H54 (cell line): ENCODE measurements around the gene GRID1.

Source experiments
- DNase-seq: peaks from one replicate; pipeline ENCODE4 v3.0.0; 2011; ENCODE audit warnings: low spot score, mixed read lengths; ENCODE audit not compliant: insufficient read length
- FAIRE-seq: peaks from 3 replicates; lab custom pipeline; 2011; peaks lifted over from hg19 to GRCh38; lab: Jason Lieb, UNC
- POLR2A ChIP-seq: IDR thresholded peaks from 2 replicates; pipeline ENCODE4 v1.6.1; 2011; ENCODE audit warnings: low read depth, mild to moderate bottlenecking, low read length

Gene GRID1

DNA sequence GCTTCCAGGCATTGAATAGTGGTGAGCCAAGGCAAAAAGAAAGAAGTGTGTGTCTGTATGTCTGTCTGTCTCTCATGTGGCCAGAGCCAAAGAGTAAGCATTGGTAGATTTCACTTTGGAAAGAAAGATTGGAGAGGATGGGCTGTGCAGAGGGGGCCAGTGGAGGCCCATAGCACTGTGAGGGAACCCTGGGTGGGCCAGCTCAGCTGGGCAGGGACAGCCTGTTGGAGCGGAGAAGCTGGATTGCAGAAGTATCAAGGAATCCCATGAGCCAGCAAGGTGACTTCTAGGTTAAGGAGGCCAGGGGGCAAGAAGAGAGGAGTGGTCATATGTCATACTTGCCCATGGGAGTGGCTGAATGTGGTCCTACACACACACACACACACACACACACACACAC lies 1.5 kb upstream of the GRID1 start:
- DNase-seq (no peak), FAIRE-seq (no peak)
- no peak for TF ChIP-seq POLR2A

DNA sequence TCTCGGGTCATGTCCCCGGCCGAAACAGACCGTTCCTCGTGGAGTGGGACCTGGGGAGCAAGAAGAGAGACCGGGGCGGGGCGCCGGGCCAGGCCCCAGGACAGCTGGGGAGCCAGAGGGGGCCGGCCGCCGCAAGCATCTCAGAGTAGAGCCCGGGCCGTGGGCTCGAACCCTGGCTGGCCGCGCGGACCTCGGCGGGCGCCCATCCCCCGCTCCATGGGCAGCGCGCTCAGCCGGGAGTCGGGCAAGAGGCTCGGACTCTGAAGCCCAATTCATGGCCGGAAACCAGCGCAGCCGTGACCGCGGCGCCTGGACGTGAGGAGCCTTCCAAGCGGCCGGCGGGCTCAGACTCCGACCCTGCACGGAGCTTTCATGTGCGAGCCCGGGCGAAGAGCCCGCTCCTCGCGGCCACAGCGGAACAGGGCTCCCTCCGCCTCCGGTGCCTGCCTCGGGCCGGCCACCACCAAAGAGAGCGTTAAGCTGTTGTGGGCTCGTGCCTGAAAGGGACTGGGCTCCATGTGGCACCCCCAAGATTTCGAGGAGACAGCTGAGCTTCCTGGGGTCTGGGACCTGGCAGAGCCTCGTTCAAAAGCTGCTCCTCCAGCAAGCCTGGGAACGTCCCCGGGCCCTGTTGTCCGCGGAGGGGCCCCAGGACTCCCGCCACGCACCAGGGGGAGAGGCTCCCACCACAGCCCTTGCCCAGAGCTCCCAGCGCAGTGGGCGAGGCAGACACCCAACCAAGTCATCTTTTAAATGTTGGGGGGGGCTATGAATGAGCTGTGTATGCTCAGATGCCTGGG lies 757 bp upstream of the GRID1 start:
- no peak for FAIRE-seq
- DNase-seq, result no peak
- TF ChIP-seq POLR2A, result no peak

DNA sequence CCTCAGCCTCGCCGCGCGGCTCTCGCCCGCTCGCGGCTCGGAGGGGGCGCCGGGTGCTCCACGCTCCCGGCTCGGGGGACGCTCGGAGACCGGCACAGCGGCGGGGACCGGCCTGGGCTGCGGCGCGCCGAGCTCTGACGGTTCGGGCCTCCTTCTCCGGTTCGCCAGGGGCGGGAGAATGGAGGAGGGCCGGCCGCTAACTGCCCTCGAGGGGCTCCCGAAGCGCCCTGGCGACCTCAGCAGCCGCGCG lies 232 bp upstream of the GRID1 start:
- DNase-seq (no peak), FAIRE-seq (no peak)
- TF ChIP-seq POLR2A, result no peak

DNA sequence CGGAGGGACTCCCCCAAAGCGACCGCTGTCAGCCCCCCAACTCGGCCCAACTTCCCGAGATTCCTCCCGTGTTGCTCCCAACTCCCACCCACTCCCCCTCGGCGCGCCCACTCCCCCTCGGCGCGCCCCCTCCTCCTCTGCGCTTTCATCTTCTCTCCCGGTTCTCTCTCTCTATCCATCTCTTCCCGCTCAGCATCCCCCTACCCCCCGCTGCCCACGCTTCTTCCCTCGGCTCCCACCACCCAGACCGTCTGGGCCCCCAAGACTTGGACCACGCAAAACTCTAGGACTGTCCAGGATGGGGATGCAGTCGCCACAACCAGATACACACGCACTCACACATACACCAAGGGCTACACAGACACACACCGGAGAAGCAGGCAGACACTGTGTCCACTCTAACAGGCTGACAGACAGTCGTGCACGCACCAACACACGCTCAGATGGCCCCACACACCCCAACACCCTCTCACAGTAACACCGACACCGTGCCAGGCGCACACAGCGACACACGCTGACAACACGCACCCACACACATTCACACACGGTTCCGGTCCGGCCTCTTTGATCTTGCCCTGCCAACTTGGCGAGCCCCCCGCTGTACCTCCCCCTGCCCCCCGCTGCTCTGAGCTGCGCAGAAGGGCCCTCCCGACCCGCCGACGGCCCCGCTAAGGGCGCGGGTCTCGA lies 1.1 kb downstream of the GRID1 start:
- no peak for FAIRE-seq
- DNase-seq, result no peak
- no peak for TF ChIP-seq POLR2A

DNA sequence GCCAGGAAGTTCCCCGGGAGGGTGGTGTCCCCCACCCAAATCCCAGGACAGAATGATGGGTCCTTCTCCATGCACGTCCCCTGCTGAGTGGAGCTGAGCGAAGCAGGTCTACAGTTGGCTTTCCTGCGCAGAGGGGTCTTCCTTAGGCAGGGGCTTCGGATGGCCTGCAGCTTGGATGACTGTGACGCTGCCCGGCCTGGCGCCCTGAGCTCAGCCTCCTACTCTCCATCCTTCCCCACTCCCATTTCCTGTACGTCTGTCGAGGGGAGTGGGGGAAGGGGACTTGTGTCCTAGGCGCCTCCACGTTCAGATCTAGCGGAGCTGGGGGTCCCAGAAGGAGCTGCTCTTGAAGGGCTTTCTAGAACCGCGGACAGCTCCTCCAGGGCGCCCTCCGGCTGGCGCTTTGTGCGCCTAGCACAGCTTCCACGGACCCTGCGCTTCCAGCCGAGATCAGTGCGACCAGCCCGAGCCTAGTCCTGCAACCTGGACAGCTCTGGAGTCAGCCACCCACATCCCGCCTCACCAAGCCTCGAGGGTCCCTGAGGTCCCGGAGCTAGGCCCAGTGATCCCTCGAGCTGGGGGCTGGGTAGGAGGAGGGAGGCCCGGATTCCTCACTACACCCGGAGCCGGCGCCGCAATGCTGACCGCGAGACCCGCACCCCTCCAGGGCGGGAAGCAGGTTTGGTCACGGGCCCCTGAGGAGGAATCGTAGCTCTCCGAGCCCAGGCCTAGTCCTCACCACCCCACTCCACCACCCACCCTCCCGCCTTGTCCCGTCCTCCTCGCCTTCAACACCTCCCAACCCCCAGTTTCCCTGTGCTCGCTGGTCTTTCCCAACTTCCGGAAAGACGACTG lies 1.9 kb downstream of the GRID1 start:
- no peak for FAIRE-seq

DNA sequence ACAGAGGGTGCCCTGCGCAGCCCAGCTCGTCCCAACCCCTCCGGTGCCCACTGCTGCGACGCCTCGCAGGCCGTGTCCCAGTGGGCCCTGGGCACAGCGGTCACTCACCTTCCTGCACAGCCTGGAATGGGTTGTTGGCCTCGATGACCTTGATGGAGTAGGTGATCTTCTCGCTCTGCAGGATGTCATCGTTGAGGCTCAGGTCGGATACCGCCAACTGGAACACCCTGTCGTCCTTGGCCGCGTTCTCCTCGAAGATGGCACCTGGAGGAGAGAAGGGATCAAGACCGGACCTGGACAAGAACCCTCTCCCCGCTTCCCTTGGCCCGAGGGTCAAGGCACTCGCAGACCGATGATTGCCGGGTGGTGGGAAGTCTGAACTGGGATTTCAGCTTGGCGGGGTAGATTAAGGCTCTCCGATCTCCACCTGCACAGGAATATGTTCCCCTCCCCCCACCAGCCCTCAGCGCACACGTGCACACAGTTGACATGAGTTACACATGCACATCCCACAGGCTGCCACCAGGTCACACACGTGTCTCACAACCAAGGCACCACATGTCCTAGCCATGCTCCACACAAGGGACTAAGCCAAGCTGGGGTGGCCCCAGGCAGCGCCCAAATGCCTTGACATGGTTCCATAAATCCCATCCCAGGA lies 2.6 kb downstream of the GRID1 start:
- DNase-seq (no peak), FAIRE-seq (no peak)
- TF ChIP-seq POLR2A, result no peak

More for the DNA sequence above, 1.9 kb downstream of the GRID1 start:
- TF ChIP-seq POLR2A, result no peak
- DNase-seq, result no peak

DNA sequence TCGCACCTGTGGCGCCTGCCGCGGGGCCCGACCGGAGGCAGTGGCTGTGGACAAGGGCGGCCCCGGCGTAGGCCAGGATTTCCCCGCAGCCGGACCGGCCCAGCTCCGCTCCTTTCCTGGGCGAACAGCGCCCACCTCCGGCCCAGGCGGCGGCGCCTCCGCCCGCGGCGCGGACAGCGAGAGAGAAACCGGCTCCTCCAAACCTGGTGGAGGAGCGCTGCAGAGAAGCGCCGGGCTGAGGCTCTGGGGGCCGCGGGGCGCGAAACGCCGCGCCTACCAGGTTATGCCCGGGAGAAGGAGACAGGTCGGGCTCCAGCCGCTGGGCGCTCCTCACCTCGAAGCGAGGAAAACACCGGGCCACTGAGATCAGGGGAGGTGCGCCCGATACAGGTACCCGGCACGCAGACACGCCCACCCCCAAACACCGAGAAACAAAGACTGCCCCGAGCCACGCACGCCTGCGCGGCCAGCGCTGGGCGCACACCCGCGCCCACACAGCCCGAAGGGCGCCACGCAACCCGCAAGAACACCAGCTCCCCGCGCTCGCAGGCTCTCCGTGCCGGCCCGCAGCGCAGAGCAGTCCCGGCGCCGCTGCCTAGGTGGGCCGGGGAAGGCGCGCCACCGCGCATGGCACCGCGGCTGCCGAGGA lies 3.3 kb downstream of the GRID1 start:
- TF ChIP-seq POLR2A, result no peak
- DNase-seq (no peak), FAIRE-seq (no peak)

DNA sequence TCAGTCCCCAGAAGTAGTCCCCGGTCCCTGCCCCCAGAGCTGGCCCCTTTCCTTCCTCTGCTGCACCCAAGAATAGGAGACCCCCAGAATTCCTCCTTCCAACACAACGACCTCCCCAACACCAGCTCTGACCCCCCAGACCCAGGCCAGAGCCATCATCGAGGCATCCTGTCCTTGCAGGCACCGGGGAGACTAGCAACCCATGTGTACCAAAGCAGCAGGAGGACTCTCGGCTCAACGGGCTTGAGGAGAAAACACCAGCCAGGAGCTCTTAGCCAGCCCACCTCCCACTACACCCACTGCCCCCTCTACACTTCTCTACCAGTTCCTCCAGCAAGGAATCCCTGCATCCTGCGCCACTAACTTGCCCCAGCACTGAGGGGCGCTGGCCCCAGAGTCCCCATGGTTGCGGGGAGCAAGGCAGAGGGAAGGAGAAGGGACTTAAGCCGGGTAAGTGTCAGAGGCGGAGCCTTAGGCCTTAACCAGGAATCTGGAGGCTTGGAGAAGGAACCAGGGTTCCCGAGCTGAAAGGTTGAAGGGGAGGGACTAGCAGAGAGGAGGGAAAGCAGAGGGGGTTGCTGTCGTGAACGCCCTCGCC lies 3.9 kb downstream of the GRID1 start:
- FAIRE-seq, result no peak
- DNase-seq, result no peak
- TF ChIP-seq POLR2A, result no peak

DNA sequence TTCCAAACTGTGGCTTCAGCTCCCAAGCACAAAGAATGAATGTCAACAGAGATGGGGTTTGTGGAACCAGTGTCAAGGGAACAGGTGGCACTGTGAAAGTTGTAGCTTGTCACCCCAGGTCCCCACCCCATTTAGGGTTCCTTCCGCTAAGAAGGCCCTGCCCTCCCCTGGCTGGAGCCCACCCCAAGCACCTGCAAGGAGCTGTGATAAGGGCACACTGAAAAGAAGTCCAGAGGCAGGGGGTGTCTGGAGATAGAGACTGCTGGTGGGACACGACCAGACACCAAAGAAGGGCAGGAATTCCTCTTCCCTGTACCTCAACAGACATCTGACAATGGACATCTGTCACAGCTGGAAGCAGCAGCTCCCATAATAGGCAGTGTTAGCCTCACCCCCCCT lies 4.5 kb downstream of the GRID1 start:
- no peak for TF ChIP-seq POLR2A
- DNase-seq, result no peak
- no peak for FAIRE-seq

DNA sequence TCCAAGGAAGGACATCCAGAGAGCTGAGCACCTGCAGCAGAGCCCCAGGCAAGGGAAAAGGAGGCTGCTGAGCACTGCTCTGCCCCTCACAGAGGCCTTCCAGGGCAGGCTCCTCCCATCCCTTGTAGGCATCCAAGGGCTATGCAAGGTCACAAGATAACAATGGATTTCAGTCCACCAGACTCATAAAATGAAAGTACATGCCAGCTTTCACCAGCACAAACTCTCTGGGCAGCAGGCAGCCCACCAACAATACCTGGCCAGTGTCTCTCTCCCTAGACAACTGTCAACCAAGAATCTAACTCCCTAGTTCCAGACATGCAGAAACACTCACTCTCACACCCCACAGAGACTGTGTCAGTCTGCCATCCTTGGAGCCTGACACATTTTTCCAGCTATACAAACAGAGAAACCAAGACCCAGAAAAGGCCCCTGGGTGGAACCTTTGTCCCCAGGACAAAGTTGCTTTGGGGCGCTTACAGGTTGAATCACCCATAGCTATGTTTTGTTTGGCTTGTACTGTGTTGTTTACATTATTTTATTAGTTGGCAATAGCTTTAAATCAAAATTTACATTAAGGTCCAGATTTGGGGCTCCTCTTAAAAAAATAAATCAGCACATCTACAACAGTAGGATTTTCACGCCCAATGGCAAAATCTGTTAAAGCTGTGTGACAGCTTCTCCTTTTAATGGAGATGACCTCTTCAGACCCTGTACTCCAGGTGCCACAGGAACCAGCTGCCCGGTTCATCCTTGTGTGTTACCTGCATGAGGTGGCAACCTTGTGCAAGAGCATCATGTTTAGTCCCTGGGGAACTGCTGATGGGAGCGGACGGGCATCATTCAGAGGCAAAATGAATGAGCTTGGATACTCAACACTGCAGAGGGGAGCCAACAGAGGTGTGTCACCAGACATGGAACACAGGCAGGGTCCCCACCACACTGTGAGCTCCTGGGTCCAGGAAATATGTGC lies 5.2 kb downstream of the GRID1 start:
- TF ChIP-seq POLR2A, result no peak
- no peak for DNase-seq
- no peak for FAIRE-seq

DNA sequence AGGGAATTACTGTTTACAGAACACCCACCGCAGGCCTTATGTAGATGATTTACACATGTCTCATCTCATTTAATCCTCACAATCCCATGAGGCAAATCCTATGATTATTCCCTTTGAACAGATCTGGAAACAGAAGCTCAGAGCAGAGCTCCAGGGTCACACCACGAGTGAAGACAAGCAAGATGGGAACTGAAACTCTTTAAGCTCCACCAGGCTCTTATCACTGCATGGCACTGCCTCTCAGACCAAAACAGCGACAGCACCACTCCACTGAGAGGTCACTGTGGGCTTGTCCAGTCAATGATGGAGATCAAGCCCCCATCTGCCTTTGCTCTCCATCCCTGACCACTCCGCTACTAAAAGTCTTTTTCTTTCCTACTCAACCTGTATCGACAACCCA lies 5.9 kb downstream of the GRID1 start:
- FAIRE-seq (no peak), DNase-seq (no peak)
- TF ChIP-seq POLR2A, result no peak

DNA sequence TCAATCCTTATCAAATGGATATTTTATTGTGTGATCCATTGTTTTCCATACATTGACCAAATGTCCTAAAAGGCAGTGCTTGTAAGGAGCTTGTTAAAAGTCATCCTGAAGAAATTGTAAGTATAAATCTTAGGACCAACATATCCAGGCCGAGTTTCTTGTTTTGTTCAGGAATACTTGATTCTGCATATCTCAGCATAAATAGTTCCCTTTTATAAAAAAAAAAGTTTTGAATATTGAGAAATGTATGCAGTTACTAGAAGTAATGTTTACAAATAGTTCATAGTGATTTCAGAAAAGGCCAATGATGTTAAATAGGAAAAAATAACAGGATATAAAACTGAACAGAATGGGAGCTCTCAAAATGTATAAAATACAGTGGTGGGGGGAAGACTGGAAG lies 6.6 kb downstream of the GRID1 start:
- TF ChIP-seq POLR2A, result no peak
- no peak for DNase-seq
- FAIRE-seq, result no peak
